Fibroblast of mammary gland (primary cell): Measurements from ENCODE around the gene SHB.

ENCODE experiments used
- DNase-seq: peaks from one replicate; pipeline ENCODE4 v3.0.0-alpha.2; 2010; ENCODE audit warnings: low read depth
- H3K4me3 ChIP-seq: 2 replicates; pipeline ENCODE4 v1.5.1; 2011; ENCODE audit warnings: low read depth, mild to moderate bottlenecking, low read length, moderate library complexity; ENCODE audit not compliant: control insufficient read depth
- TF ChIP-seq, protein P1 (sequence below): conservative IDR thresholded peaks from 2 replicates; pipeline ENCODE4 v1.5.1; 2011; ENCODE audit warnings: low read depth, low read length, inconsistent platforms; ENCODE audit not compliant: control insufficient read depth, insufficient read depth

SHB gene

GRCh38 chr9:37958154-37958553, 110.9 kb downstream of the SHB start:
- H3K4me3 ChIP-seq: no peak overlapping the region
- TF ChIP-seq, protein P1, sequence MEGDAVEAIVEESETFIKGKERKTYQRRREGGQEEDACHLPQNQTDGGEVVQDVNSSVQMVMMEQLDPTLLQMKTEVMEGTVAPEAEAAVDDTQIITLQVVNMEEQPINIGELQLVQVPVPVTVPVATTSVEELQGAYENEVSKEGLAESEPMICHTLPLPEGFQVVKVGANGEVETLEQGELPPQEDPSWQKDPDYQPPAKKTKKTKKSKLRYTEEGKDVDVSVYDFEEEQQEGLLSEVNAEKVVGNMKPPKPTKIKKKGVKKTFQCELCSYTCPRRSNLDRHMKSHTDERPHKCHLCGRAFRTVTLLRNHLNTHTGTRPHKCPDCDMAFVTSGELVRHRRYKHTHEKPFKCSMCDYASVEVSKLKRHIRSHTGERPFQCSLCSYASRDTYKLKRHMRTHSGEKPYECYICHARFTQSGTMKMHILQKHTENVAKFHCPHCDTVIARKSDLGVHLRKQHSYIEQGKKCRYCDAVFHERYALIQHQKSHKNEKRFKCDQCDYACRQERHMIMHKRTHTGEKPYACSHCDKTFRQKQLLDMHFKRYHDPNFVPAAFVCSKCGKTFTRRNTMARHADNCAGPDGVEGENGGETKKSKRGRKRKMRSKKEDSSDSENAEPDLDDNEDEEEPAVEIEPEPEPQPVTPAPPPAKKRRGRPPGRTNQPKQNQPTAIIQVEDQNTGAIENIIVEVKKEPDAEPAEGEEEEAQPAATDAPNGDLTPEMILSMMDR: no peak
- DNase-seq: no peak

GRCh38 chr9:37957664-37957953, 111.4 kb downstream of the SHB start:
- DNase-seq: no peak

GRCh38 chr9:37956904-37957663, 111.9 kb downstream of the SHB start:
- TF ChIP-seq, protein P1: no peak
- no peak for DNase-seq
- no peak overlapping the region for H3K4me3 ChIP-seq

More at GRCh38 chr9:37957664-37957953, 111.4 kb downstream of the SHB start:
- H3K4me3 ChIP-seq: no peak overlapping the region
- TF ChIP-seq, protein P1: no peak

GRCh38 chr9:37956423-37956820, 112.6 kb downstream of the SHB start:
- TF ChIP-seq, protein P1: no peak

DNA sequence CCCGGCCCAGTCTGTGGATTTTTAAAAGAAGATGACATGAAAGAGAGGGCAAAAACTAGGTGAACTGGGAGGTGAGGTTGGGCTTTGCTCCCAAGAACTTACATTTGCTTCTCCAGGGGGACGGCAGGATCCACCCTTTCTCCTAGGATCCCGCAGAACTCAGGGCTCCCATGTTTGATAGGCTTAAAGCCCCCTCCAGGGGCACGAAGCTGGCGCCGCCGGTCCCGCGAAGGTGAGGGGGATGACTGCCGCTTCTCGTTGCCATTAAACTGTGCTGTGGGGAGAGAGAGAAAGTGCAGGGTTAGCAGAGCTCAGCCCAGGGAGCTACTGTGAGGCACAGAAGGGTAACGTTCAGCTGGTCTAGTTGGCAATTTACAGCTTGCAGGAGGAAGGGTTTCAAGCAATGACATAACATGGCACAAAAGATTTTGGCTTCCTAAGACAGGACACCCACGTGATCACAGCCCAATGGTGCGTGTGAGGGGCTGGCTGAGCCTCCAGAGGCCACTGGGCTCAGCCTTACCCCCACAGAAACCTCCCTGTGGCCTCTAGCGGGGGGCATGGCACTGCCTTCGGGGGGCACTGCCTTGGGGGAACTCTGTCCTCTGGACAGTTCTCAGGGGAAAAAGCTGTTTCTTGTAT, 113.1 kb downstream of the SHB start:
- H3K4me3 ChIP-seq: no peak overlapping the region
- TF ChIP-seq, protein P1: no peak
- no peak for DNase-seq

More at GRCh38 chr9:37956423-37956820, 112.6 kb downstream of the SHB start:
- H3K4me3 ChIP-seq: no peak overlapping the region
- DNase-seq: no peak

DNA sequence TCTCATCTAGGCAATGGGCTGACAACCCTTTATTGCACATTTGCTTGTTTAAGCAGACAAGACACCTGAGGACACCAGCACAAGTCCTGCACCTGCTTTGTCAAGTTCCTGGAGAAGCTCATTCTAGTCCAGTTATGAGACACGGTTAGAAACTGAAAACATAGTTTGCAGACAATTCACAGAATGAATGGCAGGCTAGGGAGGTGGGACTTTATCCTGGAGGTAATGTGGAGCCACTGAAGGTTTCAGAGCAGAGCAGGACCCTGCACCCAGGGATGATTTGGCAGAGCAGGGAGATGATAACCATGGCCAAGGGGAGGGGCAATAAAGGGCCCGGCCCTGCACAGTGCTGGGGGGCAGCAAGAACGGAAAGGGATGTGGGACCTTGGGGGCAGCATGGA, 114.4 kb downstream of the SHB start:
- no peak overlapping the region for H3K4me3 ChIP-seq
- no peak for DNase-seq
- TF ChIP-seq, protein P1: no peak
